Stimulated activated effector memory CD8-positive, alpha-beta T cell treated with anti-CD3 and anti-CD28 coated beads, Interleukin-12 subunit alpha, Interleukin-12 subunit beta, amount 100 ng/mL, for 72 hours (primary cell): Measurements from ENCODE around the gene SOX12.

Experiments
- ATAC-seq: fragments of 150-1000 bp; cut with Tn5 transposase; 2 replicates; pipeline ENCODE4 v1.10.0; 2021
- DNase-seq, 2 donors: peaks; one replicate each; pipeline ENCODE4 v3.0.0; 2021 to 2022; ENCODE audit warnings: low spot score in 2 of 2
- H3K27ac Mint-ChIP-seq: one replicate; pipeline ENCODE4 v1.8.0; 2022; ENCODE audit warnings: mild to moderate bottlenecking, mixed read lengths
- H3K36me3 Mint-ChIP-seq: one replicate; pipeline ENCODE4 v1.8.0; 2022; ENCODE audit warnings: mild to moderate bottlenecking, mixed read lengths
- H3K4me1 Mint-ChIP-seq: one replicate; pipeline ENCODE4 v1.8.0; 2022; ENCODE audit warnings: mixed read lengths
- H3K4me3 Mint-ChIP-seq: one replicate; pipeline ENCODE4 v1.8.0; 2022; ENCODE audit warnings: mild to moderate bottlenecking, mixed read lengths
- H3K9me3 Mint-ChIP-seq: one replicate; pipeline ENCODE4 v1.8.0; 2022; ENCODE audit warnings: mixed read lengths

SOX12 gene

GRCh38 chr20:325045-325888, at the start of gene SOX12:
TSS of gene SOX12 (plus strand) at chr20:325552. CDS start at chr20:325925, 373 bp downstream.
- H3K9me3 Mint-ChIP-seq, result no peaks in the 10 kb centered on the region
- H3K36me3 Mint-ChIP-seq, result peaks cover 20% of the 10 kb centered on the region
- peak within 1 kb of the TSS; percentile 78 for H3K4me3 Mint-ChIP-seq
- DNase-seq (peak; percentile 98), ATAC-seq (peak; percentile 88)
- H3K27ac Mint-ChIP-seq, result peak within 1 kb of the TSS; percentile 23
- H3K4me1 Mint-ChIP-seq, result peaks cover 22% of the 10 kb centered on the region

DNA sequence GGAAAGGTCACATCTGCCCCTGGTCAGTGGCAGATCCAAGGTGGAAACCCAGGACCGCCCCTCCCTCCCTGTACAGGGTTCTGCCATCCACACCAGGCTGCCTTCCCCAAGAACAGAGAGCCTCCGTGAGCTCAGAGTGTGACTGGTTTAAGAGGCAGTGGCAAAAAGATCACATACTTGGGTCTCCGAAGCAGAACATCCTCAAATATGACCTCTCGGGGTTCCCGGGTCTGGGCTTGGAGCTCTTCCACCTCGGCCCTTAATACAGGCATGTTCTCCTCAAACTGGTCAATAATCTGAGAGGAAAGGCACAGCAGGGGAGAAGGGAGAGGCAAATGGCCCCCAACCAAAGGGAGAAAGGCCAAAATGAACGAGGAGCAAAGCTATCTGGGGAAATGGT, 49.6 kb upstream of the SOX12 start:
- no peaks in the 10 kb centered on the region for H3K4me1 Mint-ChIP-seq
- no peaks in the 10 kb centered on the region for H3K36me3 Mint-ChIP-seq
- no peak overlapping the region for H3K27ac Mint-ChIP-seq
- H3K4me3 Mint-ChIP-seq, result no peak overlapping the region
- DNase-seq (no peak), ATAC-seq (no peak)
- no peaks in the 10 kb centered on the region for H3K9me3 Mint-ChIP-seq

- Mint-ChIP-seq H3K4me3 (no peak overlapping the region), H3K4me1 (no peaks in the 10 kb centered on the region), H3K36me3 (no peaks in the 10 kb centered on the region), H3K9me3 (no peaks in the 10 kb centered on the region), H3K27ac (no peak overlapping the region)
- ATAC-seq (no peak), DNase-seq (no peak)
These were observed 48.5 kb upstream of the SOX12 start for GRCh38 chr20:276620-277495.

DNA sequence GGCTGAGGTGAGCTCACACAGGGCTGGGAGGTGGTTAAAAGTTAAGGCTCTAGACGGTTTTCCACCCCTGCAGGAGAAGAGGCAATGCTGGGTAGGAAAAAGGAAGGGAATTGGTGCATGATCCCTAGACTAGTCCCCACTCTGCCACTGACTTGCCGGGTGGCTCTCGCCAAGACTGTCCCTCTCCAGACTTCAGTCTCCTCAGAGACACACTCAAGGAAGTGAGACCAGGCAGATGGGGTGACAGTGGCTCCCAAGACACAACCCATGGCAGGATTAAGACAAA, 47.9 kb upstream of the SOX12 start:
- H3K9me3 Mint-ChIP-seq, result no peaks in the 10 kb centered on the region
- no peak overlapping the region for H3K27ac Mint-ChIP-seq
- H3K36me3 Mint-ChIP-seq, result no peaks in the 10 kb centered on the region
- no peak overlapping the region for H3K4me3 Mint-ChIP-seq
- no peak for DNase-seq
- H3K4me1 Mint-ChIP-seq, result no peaks in the 10 kb centered on the region
- no peak for ATAC-seq

- ATAC-seq, result no peak
- no peaks in the 10 kb centered on the region for H3K4me1 Mint-ChIP-seq
- no peak for DNase-seq
- H3K4me3 Mint-ChIP-seq, result no peak overlapping the region
- no peaks in the 10 kb centered on the region for H3K9me3 Mint-ChIP-seq
- H3K36me3 Mint-ChIP-seq, result no peaks in the 10 kb centered on the region
- no peak overlapping the region for H3K27ac Mint-ChIP-seq
These were observed 47.2 kb upstream of the SOX12 start for GRCh38 chr20:278181-278580.

- Mint-ChIP-seq H3K9me3 (no peaks in the 10 kb centered on the region), H3K27ac (no peak overlapping the region), H3K4me3 (no peak overlapping the region), H3K4me1 (no peaks in the 10 kb centered on the region), H3K36me3 (no peaks in the 10 kb centered on the region)
- ATAC-seq (no peak), DNase-seq (no peak)
These were observed 46.5 kb upstream of the SOX12 start for GRCh38 chr20:278607-279571.

- no peak overlapping the region for H3K27ac Mint-ChIP-seq
- DNase-seq (no peak), ATAC-seq (no peak)
- no peak overlapping the region for H3K4me3 Mint-ChIP-seq
- H3K9me3 Mint-ChIP-seq, result no peaks in the 10 kb centered on the region
- H3K36me3 Mint-ChIP-seq, result peaks cover 7% of the 10 kb centered on the region
- peaks cover 11% of the 10 kb centered on the region for H3K4me1 Mint-ChIP-seq
These were observed 41.2 kb upstream of the SOX12 start for GRCh38 chr20:284172-284571.

DNA sequence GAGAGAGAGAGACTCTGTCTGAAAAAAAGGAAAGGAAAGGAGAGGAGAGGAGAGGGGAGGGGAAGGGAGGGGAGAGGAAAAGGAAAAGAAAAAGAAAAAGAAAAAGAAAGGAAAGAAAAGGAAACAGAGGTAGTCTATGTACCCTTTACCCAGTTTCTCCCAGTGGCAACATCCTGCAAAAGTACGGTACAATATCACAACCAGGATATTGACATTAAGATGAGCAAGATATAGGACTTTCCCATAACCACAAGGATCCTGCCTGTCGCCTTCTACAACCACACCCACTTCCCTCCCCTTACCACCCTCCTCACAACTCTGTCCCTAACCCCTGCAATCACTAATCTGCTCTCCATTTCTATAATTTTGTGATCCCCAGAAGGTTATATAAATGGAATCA, 38.8 kb upstream of the SOX12 start:
- DNase-seq (no peak), ATAC-seq (no peak)
- H3K9me3 Mint-ChIP-seq, result no peaks in the 10 kb centered on the region
- H3K4me1 Mint-ChIP-seq, result peaks cover 20% of the 10 kb centered on the region
- no peak overlapping the region for H3K4me3 Mint-ChIP-seq
- H3K27ac Mint-ChIP-seq, result no peak overlapping the region
- H3K36me3 Mint-ChIP-seq, result peaks cover 7% of the 10 kb centered on the region

DNA sequence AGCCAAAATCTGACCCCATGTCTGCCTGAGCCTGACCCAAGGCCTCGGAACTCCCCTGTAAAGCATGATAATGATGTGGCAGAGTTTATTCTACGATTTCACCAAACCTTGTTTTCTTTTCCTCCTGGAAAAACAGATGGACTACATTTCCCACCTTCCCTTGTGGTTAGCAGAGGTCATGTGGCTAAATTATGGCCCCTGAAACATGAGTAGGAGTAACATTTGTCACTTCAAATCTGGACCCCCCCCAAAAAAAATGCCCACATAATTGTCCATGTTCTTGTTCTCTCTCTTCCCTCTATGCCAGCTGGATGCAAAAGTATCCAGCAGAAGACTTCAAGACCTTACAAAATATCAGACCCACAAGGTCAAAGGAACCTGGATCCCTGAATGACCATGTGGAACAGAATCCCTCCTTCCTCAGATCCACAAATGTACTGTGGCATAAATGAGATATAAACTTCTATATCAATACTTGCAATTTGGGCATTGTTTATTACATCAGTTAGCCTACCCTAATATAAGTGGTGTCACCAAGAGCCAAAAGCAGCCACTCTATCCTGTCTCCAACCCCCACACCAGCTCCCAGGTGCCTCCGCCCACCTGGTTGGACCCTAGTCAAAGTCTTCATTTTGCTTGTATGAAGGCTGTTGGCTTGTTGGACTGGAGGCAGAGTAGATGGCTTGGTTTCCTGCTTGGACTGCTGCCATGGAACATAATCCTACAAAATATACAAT, 36.2 kb upstream of the SOX12 start:
- H3K27ac Mint-ChIP-seq, result no peak overlapping the region
- DNase-seq (no peak), ATAC-seq (no peak)
- peaks cover 7% of the 10 kb centered on the region for H3K36me3 Mint-ChIP-seq
- peaks cover 20% of the 10 kb centered on the region for H3K4me1 Mint-ChIP-seq
- H3K9me3 Mint-ChIP-seq, result no peaks in the 10 kb centered on the region
- H3K4me3 Mint-ChIP-seq, result no peak overlapping the region

GRCh38 chr20:289693-290083, 35.7 kb upstream of the SOX12 start:
- H3K27ac Mint-ChIP-seq, result no peak overlapping the region

GRCh38 chr20:290084-290831, 35.1 kb upstream of the SOX12 start, which contains the start of gene C20orf96:
TSS of gene C20orf96 (minus strand) at chr20:290750. CDS start at chr20:290610, 140 bp downstream.
- Mint-ChIP-seq H3K4me1 (peaks cover 20% of the 10 kb centered on the region), H3K36me3 (peaks cover 7% of the 10 kb centered on the region), H3K4me3 (no peak within 1 kb of the TSS), H3K27ac (no peak within 1 kb of the TSS), H3K9me3 (no peaks in the 10 kb centered on the region)
- peak; percentile 94 for ATAC-seq
- peak; percentile 79 to 92 for DNase-seq

More at GRCh38 chr20:289693-290083, 35.7 kb upstream of the SOX12 start:
- Mint-ChIP-seq H3K9me3 (no peaks in the 10 kb centered on the region), H3K36me3 (peaks cover 7% of the 10 kb centered on the region), H3K4me1 (peaks cover 20% of the 10 kb centered on the region), H3K4me3 (no peak overlapping the region)
- DNase-seq (no peak), ATAC-seq (no peak)

DNA sequence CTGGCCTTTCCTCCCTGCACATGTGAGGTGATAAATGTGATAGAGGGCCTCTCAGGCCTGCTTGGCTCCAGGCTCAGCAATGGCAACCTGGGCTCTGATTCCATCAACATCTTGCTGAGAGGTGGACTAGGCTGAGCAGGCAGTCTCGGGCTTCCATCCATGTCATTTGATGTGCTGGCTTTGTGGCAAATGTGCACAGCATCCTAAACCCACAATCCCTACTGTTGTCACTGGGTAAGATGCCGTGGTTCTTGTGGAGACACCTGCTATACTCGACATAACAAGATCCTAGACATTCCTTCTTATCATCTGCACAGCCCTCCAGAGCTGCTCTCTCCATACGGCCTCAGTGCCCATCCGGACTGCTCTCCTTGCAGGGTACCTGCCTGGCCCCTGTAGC, 30.8 kb upstream of the SOX12 start:
- DNase-seq, result no peak
- Mint-ChIP-seq H3K9me3 (no peaks in the 10 kb centered on the region), H3K27ac (no peak overlapping the region), H3K4me1 (peaks cover 36% of the 10 kb centered on the region), H3K36me3 (peaks cover 23% of the 10 kb centered on the region), H3K4me3 (no peak overlapping the region)
- ATAC-seq, result no peak

DNA sequence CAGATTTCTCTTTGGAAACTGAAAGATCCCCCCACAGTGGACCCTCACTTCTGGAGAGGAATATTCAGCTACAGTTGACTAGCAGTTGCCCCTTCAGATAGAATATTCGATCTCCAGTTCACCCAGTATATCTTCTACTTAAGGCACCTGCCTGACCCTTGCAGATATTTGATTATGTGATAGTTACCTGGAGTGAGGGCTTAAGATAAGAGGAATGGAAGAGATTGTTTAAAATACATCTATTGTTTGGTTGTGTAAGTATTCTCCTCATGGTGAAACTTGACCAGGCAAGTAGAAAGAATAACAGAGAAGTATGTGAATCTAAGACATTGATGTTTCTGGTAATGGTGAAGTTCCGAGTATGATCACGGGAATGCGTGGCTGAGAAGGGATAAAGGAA, 29.5 kb upstream of the SOX12 start:
- Mint-ChIP-seq H3K4me3 (peak overlapping the region; percentile 98), H3K9me3 (no peaks in the 10 kb centered on the region), H3K4me1 (peaks cover 41% of the 10 kb centered on the region), H3K36me3 (peaks cover 34% of the 10 kb centered on the region), H3K27ac (peak overlapping the region; percentile 100)
- ATAC-seq, result no peak
- DNase-seq, result no peak
